Measurements from ENCODE around the gene ZNF343.
A peak's percentile ranks its signal among the peaks of the same experiment; 100 is the strongest.

The ZNF343 gene

DNA sequence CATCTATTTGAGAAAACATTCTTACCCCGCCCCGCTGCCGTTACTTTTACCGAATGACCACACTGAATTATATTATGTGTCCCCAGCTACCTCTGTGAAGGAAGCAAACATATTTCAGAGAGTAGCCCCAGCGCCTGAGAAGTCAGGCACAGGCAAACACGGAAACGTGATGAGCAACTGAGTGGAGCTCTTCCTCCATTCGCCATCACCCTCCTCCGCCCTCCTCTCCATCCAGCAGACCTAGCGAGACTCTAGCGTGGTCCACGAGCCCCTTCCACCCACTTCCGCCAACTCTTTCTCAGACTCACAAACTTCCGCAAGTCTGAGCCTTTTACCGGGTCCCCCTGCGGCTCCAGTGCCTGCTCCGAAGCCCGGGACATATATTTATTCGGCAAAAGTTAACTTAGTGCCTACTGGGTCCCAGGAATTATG lies 38.7 kb downstream of the ZNF343 start:
- DNase-seq, result peak; percentile 57

DNA sequence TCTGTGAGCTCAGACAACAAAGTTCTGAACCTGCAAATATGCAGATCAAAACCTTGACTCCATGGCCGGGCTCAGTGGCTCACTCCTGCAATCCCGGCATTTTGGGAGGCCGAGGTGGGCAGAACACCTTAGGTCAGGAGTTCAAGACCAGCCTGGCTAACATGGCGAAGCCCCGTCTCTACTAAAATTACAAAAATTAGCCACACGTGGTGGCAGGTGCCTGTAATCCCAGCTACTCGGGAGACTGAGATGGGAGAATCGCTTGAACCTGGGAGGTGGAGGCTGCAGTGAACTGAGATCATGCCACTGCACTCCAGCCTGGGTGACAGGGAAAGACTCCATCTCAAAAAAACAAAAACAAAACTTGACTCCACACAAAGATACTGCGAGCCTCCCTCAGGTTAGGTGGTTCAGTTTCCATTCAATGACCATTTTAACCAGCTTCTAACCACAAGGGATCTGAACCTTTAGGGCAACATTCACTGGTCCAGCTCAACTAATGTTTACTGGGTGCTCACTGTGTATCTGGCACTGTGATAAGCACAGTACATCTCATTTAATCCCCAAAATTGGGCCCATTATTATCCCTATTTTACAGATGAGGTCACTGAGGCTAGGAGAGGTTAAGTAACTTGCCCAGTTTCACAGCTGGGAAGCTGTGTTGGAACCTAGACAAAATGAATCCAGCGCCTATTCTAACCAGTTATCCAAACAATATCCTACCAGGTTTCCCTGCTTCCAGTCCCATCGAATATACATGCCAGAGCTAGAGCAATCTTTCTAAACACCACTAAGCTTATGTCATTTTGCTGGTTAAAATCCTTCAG lies 39.9 kb downstream of the ZNF343 start:
- no peak for DNase-seq

DNA sequence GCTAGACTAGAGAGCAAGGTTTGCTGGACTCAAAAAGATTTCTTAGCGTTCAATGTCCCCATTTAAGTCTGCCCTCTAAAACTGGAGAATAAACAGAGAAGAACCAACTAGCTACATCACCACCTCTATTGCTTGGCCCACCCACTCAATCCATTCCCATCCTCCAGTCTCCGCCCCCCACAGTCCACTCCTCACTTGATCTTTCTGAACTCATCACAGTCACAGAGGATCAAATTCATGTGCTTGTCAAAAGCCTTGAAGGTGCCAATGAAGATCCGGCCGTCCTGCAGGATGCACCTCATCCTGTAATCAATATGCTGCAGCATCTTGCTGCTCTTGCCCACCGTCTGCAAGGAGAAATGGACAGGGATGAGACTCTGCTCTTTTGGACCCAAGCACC lies 41.3 kb downstream of the ZNF343 start:
- DNase-seq, result no peak

DNA sequence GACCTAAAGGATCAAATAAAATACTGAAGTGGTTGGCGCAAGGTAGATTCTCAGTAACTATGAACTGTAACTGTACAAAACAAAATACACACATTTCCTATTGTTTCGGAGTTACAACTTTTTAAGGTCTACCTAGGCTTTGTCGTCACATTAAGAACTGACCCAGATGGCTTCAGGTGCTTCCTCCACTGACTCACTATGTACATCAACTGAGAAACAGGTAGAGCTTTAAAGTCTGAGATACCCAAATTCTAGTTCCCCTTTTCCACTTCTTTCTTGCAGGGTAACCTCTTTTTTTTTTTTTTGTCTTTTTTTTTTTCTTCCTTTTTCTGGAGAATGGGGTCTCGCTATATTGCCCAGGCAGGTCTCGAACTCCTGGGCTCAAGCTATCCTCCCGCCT lies 43.6 kb downstream of the ZNF343 start:
- DNase-seq, result no peak

DNA sequence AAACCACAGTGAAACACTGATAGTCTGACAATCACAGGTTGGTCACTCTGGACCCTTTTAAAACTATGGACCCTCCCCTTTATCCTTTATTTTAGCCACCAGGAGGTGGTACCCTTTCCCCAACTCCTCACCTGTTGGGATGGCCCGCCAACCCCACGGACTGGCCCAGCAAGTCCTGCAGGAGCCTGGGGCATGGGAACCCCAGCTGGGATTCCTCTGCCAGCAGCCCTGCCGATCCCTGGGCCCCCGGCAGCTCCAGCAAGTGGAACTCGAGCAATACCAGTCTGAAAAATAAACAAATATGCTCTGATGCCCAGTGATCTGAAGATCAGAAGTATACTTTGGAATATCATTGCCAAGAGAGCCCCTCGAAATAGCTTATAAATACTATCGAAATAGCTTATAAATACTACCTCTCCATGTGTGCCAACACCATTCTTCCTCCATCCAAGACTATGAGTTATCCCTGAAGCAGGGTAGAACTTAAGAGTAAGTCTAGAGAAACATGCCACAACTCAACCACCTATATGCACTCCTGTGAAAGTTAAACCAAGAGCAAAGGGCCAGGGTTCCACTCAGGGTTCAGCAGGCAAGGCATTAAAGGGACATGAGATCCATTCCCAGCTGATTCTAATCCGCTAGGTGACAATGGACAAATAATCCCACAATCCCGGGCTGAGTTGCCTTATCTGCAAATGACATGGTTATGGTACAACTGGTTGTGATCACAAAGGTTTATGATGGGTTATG lies 44.9 kb downstream of the ZNF343 start:
- DNase-seq, result no peak

DNA sequence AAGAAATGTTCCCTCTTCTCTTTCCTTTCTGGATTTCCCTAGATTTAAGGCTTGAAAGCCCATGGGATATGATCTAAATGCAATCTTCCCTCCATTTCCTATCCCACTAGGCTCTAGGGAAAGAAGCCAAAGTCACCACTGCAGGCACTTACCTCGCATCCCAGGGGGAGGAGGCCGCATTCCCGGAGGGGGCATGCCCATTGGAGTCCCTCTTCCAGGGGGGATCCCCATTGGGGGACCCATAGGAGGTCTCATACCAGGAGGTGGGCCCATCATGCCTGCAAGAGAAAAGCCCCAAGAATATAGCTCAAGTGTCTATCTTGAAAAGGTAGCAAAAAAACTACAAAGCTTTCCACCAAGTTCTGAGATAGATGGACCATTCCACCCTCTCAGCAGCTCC lies 46.2 kb downstream of the ZNF343 start:
- no peak for DNase-seq

DNA sequence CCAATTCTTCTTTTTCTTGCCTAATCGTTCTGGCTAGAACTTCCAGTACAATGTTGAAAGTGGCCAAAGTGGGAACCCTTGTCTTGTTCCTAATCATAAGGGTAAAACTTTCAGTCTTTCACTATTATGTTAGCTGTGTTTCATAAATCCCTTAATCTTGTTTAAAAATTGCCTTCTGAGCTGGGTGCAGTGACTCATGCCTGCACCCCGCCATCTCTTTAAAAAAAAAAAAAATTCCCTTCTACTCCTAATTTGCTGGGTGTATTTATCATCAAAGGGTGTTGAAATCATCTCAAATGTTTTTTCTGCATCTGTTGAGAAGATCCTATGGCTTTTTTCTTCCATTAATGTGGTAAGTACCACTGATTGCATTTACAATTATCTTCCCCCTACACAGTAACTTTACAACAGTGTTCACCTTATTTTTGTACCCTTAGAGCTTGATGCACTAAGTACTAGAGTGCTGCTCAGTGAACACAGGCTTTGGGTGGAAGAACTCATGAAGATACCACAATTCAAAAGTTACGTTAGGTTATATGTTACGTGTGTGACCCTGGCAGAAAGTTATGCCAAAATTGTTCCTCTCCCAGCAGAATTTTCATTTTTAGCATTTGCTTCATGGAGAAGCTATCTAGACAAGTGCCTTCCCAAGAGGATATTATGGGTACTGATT lies 47.8 kb downstream of the ZNF343 start:
- DNase-seq, result no peak

DNA sequence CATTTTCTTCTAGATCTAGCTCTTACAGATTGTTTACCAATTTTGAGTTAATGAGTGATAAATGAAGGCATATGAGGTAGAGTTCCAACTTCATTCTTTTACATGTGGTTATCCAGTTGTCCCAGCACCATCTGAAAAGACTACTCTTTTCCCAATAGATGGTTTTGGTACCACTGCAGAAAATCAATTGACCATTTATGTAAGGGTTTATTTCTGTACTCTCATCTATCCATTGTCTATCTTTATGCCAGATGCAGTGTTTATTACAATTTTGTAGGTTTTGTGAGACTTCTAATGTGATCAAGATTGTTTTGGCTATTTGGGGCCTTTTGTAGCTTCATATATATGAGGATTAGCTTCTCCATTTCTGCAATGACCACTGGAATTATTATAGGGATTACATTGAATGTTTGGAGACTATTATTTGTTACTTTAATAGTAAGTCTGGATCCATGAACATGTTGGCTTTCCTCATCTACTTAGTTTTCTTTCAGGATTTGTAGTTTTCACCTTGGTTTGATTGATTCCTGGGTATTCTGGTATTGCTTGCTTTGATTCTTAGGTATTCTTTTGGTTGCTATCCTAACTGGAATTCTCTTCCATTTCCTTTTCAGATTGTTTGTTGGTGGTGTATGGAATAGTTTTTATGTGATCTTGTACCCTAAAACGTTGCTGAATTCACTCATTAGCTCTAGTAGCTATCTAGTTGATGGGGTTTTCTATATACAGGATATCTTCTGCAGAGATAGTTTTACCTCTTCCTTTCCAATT lies 48.5 kb downstream of the ZNF343 start:
- DNase-seq, result no peak

DNA sequence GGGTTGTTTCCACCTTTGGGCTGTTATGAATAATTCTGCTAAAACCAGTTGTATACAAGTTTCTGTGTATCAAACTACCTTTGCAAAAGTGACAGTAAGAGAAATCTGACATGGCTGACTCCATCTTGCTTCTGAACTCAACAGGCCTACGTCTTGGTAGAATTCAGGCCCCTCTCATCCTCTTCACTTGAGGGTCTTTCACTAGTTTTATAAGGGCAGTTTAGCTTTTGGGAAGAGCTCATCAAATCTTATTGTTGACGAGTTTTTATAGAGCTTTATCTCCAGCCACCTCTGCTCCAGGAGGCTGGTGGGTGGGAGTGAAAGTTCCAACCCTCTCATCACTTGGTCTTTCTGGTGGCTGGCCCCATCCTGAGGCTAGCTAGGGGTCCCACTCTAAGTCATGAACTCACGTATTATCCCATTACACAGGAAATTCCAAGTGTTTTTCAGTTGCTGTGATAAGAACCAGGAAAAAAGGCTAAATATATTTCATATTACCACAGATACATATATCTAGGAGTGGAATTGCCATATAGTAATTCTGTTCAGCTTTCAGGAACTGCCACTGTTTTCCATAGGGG lies 49.7 kb downstream of the ZNF343 start:
- no peak for DNase-seq

DNA sequence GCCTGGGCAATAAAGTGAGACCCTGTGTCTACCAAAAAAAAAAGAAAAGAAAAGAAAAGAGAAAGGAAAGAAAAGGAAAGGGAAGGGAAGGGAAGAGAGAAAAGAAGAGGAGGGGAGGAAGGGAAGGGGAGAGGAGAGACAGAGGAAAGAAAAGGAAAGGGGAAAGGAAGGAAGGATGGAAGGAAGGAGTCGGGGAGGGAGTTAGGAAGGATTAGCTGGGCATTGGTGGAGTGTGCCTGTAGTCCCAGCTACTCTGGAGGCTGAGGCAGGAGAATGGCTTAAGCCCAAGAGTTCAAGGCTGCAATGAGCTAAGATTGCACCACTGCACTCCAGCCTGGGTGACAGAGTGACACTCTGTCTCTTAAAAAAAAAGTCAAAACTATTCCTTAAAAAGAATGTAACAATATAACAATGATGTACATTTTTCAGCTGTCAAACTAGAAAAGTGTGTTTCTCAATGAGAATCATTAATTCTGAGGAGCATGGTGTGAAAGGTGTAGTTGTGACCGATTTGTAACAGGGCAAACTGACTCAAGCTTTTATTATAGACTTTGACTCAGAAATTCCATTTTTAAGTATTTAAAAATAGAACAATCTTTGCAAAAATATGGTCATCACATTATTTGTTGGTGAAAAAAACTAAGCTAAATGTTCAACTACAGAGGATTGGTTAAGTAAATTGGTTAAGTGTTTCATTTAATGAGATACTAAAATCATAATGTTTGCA lies 52.8 kb downstream of the ZNF343 start:
- no peak for DNase-seq

DNA sequence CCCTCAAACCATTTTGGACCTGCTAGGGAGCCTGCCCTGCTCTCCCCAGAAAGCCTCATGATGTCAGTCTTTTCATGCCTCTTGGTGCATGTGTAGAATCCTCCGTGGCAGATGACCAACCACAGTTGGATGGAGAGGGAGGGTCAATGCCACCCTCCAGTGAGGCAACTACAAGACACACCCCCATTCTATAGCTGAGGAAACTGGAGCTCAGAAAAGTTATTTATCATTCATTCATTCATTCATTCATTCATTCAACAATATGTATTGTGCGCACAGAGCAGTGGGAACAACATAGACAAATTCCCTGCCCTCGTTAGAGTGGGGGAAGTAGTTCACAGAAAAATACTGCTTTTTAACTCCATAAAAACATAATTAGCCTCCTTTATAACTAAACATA lies 54.9 kb downstream of the ZNF343 start:
- no peak for DNase-seq

DNA sequence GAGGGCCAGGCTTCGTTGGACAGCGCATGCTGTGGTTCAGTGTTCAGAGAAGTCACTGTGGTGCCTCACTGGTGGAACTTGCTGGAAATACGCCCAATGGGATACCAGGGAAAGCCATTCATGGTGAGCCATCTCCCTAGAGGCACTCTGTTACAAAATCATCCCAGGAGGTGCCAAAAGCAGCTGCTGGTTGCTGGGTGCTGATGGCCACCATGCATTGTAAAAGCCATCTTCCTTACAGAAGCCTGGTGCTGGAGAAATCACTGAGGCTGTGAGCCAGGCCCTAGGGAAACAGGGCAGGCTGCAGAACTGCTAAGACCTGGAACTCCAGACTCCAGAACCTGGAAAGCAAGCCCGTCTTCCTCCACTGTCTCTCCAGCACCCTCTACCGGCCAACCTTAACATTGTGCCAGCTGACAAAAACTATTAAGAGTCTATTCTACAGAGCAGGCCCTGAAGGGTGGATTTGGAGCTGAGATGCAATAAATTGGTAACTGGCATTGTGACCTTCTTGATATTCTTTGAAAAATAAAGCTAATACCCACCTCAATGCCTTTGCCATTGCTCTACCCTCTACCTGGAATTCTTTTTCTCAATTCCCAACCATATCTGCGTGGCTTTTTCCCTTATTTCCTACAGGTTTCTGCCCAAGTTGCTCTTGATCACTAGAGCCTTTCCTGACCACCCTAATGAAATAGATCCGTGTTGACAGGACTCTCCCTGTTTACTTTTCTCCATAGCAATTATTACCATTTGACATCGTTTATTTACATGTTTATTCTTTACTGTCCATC lies 56.6 kb downstream of the ZNF343 start:
- peak; percentile 60 for DNase-seq

DNA sequence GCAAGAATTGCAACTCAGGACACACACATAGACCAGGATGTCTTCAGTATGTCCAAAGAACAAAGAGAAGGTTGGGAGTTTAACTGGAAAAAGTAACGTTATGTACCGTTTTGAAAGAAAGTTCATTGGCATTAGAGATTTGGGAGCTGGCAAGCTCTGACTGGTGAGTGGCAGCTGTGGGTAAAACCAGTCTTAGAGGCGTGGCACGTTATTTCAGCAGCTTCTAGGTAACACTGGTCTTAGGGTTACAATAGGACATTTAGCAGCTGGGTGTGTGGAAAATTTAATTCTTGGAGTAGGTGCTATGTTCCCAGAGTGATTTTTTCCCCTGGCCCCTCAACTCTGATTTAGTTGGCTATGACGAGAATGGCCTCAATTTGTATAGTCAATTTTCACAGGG lies 57.3 kb downstream of the ZNF343 start:
- DNase-seq, result no peak

DNA sequence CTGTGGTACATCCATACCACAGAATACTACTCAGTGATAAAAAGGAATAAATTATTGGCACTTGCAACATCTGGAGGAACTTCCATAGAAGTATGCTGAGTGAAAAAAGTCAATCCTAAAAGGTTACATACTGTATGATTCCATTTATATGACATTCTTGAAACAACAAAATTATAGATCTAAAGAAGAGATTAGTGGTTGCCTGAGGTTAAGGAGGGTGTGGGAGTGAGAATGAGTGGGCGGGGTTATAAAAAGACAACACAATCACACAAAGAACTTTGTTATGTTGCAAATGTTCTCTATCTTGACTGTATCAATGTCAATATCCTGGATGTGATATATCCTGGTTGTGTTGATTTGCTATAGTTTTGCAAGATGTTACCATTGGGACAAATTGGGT lies 59.3 kb downstream of the ZNF343 start:
- no peak for DNase-seq

DNA sequence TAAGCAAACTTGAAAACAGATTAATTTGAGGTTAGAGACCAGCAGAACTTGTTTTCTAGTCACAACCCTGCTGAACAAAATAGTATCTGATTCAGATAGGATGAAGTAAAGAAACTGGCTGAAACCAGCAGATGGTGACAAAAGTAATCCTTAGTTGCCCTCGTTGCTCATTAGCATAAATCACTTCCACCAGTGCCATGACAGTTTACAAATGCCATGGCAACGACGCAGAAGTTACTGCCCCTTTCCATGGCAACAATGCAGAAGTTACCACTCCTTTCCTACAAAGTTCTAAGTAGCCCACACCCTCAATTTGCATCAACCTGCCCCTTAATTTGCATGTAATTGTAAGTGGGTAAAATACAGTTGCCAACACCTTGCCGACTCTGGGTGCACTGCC lies 61.9 kb downstream of the ZNF343 start:
- DNase-seq, result no peak

Data from stimulated activated CD4-positive, alpha-beta T cell treated with anti-CD3 and anti-CD28 coated beads, Interleukin-12 subunit alpha, Interleukin-12 subunit beta, amount 100 ng/mL, for 4 hours (primary cell).